IgD-negative memory B cell (primary cell): Measurements from ENCODE around the gene TASP1. TPM values are rescaled to one million over a fixed set of nuclear protein-coding genes. Genes with fewer than 3 reads are reported as not detected.
"Not testable (repeated sequence)": the region's sequence is repeated elsewhere in the genome, so short reads cannot be mapped to it uniquely, and the experiment has no call there.

Experiments used
- H3K27ac Mint-ChIP-seq, 3 donors: one replicate each; pipeline ENCODE4 v1.8.0; 2020 to 2022; ENCODE audit warnings: mild to moderate bottlenecking in 3 of 3, mixed read lengths in 3 of 3, moderate library complexity in 1 of 3
- H3K27me3 Mint-ChIP-seq: one replicate; pipeline ENCODE4 v1.8.0; 2021; ENCODE audit warnings: mixed read lengths
- H3K36me3 Mint-ChIP-seq: one replicate; pipeline ENCODE4 v1.8.0; 2020; ENCODE audit warnings: mild to moderate bottlenecking, mixed read lengths
- H3K4me1 Mint-ChIP-seq, 3 donors: one replicate each; pipeline ENCODE4 v1.8.0; 2020 to 2022; ENCODE audit warnings: mixed read lengths in 3 of 3, mild to moderate bottlenecking in 1 of 3
- H3K4me3 Mint-ChIP-seq, 4 donors: one replicate each; pipeline ENCODE4 v1.8.0; 2020 to 2022; ENCODE audit warnings: mild to moderate bottlenecking in 4 of 4, mixed read lengths in 4 of 4, moderate library complexity in 3 of 4
- H3K9me3 Mint-ChIP-seq, 3 donors: one replicate each; pipeline ENCODE4 v1.8.0; 2020 to 2021; ENCODE audit warnings: mixed read lengths in 3 of 3, mild to moderate bottlenecking in 1 of 3
- polyA plus RNA-seq: library from polyadenylated mRNA; unstranded; fragments of 300-500 nt; fragmentation: Illumina TruSeq; gene quantifications from one replicate; pipeline ENCODE4 v1.2.3, GENCODE V29; 2021

Gene TASP1
- polyA plus RNA-seq, 1 donor from 2014 or later = 11.4 TPM

GRCh38 chr20:13661070-13661685, 22.4 kb upstream of the TASP1 start:
- Mint-ChIP-seq H3K36me3 (peaks cover 2% of the 10 kb centered on the region), H3K4me3 (no peak overlapping the region)

GRCh38 chr20:13659288-13659687, 20.6 kb upstream of the TASP1 start:
- H3K36me3 Mint-ChIP-seq = peaks cover 2% of the 10 kb centered on the region
- H3K4me3 Mint-ChIP-seq = peak overlapping the region in 1 of 4 donors; percentile 15
- peak overlapping the region in 2 of 3 donors; percentile 2 to 77 for H3K27ac Mint-ChIP-seq
- H3K4me1 Mint-ChIP-seq = peaks cover 10 to 17% (median 13%) of the 10 kb centered on the region in 3 donors
- H3K27me3 Mint-ChIP-seq = no peaks in the 10 kb centered on the region
- H3K9me3 Mint-ChIP-seq = no peaks in the 10 kb centered on the region

More at GRCh38 chr20:13661070-13661685, 22.4 kb upstream of the TASP1 start:
- Mint-ChIP-seq H3K4me1 (peaks cover 11 to 14% (median 13%) of the 10 kb centered on the region in 3 donors), H3K27me3 (no peaks in the 10 kb centered on the region), H3K27ac (no peak overlapping the region), H3K9me3 (no peaks in the 10 kb centered on the region)

- not testable (repeated sequence) for H3K4me3 Mint-ChIP-seq, H3K9me3 Mint-ChIP-seq, H3K27ac Mint-ChIP-seq, H3K27me3 Mint-ChIP-seq, H3K36me3 Mint-ChIP-seq
- H3K4me1 Mint-ChIP-seq = peaks cover 10 to 17% (median 13%) of the 10 kb centered on the region in 3 donors
Measured at GRCh38 chr20:13658060-13658459, 19.3 kb upstream of the TASP1 start.

GRCh38 chr20:13656721-13657368, 18.1 kb upstream of the TASP1 start:
- H3K27ac Mint-ChIP-seq = no peak overlapping the region
- H3K4me3 Mint-ChIP-seq = no peak overlapping the region
- H3K36me3 Mint-ChIP-seq = peaks cover 2% of the 10 kb centered on the region
- no peaks in the 10 kb centered on the region for H3K27me3 Mint-ChIP-seq
- no peaks in the 10 kb centered on the region for H3K9me3 Mint-ChIP-seq
- H3K4me1 Mint-ChIP-seq = peaks cover 10 to 17% (median 15%) of the 10 kb centered on the region in 3 donors

GRCh38 chr20:13654463-13655023, 15.8 kb upstream of the TASP1 start:
- Mint-ChIP-seq H3K27me3 (no peaks in the 10 kb centered on the region), H3K4me1 (peaks cover 8 to 15% (median 14%) of the 10 kb centered on the region in 3 donors), H3K4me3 (no peak overlapping the region), H3K27ac (no peak overlapping the region), H3K9me3 (no peaks in the 10 kb centered on the region), H3K36me3 (peaks cover 2% of the 10 kb centered on the region)

- H3K9me3 Mint-ChIP-seq = no peaks in the 10 kb centered on the region
- peak overlapping the region in 1 of 3 donors; percentile 84 for H3K27ac Mint-ChIP-seq
- peaks cover 2% of the 10 kb centered on the region for H3K36me3 Mint-ChIP-seq
- H3K27me3 Mint-ChIP-seq = peaks cover 5% of the 10 kb centered on the region
- H3K4me3 Mint-ChIP-seq = no peak overlapping the region
- peaks cover 0 to 4% (median 3%) of the 10 kb centered on the region in 3 donors for H3K4me1 Mint-ChIP-seq
Measured at GRCh38 chr20:13650474-13650873, 11.7 kb upstream of the TASP1 start.

- Mint-ChIP-seq H3K9me3 (peaks cover 0 to 4% (median 3%) of the 10 kb centered on the region in 3 donors), H3K27ac (no peak overlapping the region), H3K4me1 (peaks cover 0 to 4% (median 0%) of the 10 kb centered on the region in 3 donors), H3K4me3 (no peak overlapping the region), H3K27me3 (peaks cover 11% of the 10 kb centered on the region), H3K36me3 (peaks cover 2% of the 10 kb centered on the region)
Measured at GRCh38 chr20:13648291-13649228, 9.8 kb upstream of the TASP1 start.

- Mint-ChIP-seq H3K27me3 (peaks cover 13% of the 10 kb centered on the region), H3K4me3 (no peak overlapping the region), H3K36me3 (peaks cover 2% of the 10 kb centered on the region)
Measured at GRCh38 chr20:13644010-13644409, 5.3 kb upstream of the TASP1 start.

GRCh38 chr20:13639150-13639497, 392 bp upstream of the TASP1 start:
- H3K27ac Mint-ChIP-seq = peak overlapping the region; percentile 70 to 96 (median 79)
- peaks cover 9 to 13% (median 11%) of the 10 kb centered on the region in 3 donors for H3K4me1 Mint-ChIP-seq

More at GRCh38 chr20:13644010-13644409, 5.3 kb upstream of the TASP1 start:
- no peak overlapping the region for H3K27ac Mint-ChIP-seq
- peaks cover 0 to 4% (median 3%) of the 10 kb centered on the region in 3 donors for H3K9me3 Mint-ChIP-seq
- peaks cover 3% of the 10 kb centered on the region in 3 donors for H3K4me1 Mint-ChIP-seq

GRCh38 chr20:13638162-13638495, 603 bp downstream of the TASP1 start:
- Mint-ChIP-seq H3K4me3 (peak overlapping the region; percentile 87 to 96 (median 92)), H3K9me3 (no peaks in the 10 kb centered on the region), H3K27me3 (peaks cover 3% of the 10 kb centered on the region), H3K36me3 (peaks cover 3% of the 10 kb centered on the region), H3K27ac (peak overlapping the region; percentile 70 to 96 (median 79)), H3K4me1 (peaks cover 9 to 13% (median 11%) of the 10 kb centered on the region in 3 donors)

More at GRCh38 chr20:13639150-13639497, 392 bp upstream of the TASP1 start:
- peak overlapping the region; percentile 87 to 96 (median 92) for H3K4me3 Mint-ChIP-seq
- peaks cover 2% of the 10 kb centered on the region for H3K36me3 Mint-ChIP-seq
- peaks cover 0 to 2% (median 0%) of the 10 kb centered on the region in 3 donors for H3K9me3 Mint-ChIP-seq
- H3K27me3 Mint-ChIP-seq = peaks cover 3% of the 10 kb centered on the region

DNA sequence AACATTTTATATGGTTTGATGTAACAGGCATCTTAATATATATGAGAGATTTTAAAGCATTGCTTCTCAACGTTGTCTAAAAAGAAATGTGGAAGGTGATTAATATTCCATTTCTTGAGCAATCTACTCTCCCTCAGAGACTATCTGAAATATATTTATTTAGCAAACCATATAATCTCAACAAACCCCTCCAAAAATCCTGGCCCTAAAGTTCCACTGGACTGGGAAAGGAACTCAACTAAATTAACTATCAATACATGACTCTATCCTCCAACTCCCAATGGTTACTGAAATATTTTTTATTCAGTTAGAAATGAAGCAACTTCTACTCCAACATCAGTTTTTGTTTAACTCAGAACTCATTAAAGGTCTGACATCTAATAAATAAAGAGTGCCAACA, 6.3 kb downstream of the TASP1 start:
- Mint-ChIP-seq H3K4me1 (peaks cover 0 to 5% (median 2%) of the 10 kb centered on the region in 3 donors), H3K27ac (no peak overlapping the region), H3K9me3 (no peaks in the 10 kb centered on the region), H3K36me3 (peaks cover 16% of the 10 kb centered on the region), H3K27me3 (no peaks in the 10 kb centered on the region), H3K4me3 (no peak overlapping the region)

GRCh38 chr20:13627525-13627924, 11.2 kb downstream of the TASP1 start:
- peaks cover 15% of the 10 kb centered on the region for H3K36me3 Mint-ChIP-seq
- not testable (repeated sequence) for H3K27ac Mint-ChIP-seq, H3K4me3 Mint-ChIP-seq, H3K4me1 Mint-ChIP-seq, H3K9me3 Mint-ChIP-seq, H3K27me3 Mint-ChIP-seq

GRCh38 chr20:13626724-13627123, 12.0 kb downstream of the TASP1 start:
- H3K27me3 Mint-ChIP-seq = no peaks in the 10 kb centered on the region
- no peak overlapping the region for H3K27ac Mint-ChIP-seq
- H3K4me1 Mint-ChIP-seq = peaks cover 0 to 3% (median 1%) of the 10 kb centered on the region in 3 donors
- no peaks in the 10 kb centered on the region for H3K9me3 Mint-ChIP-seq
- H3K36me3 Mint-ChIP-seq = peaks cover 17% of the 10 kb centered on the region
- no peak overlapping the region for H3K4me3 Mint-ChIP-seq

- Mint-ChIP-seq H3K4me3 (no peak overlapping the region), H3K4me1 (peaks cover 0 to 3% (median 1%) of the 10 kb centered on the region in 3 donors), H3K9me3 (no peaks in the 10 kb centered on the region), H3K36me3 (peaks cover 17% of the 10 kb centered on the region), H3K27ac (no peak overlapping the region), H3K27me3 (no peaks in the 10 kb centered on the region)
Measured at GRCh38 chr20:13625304-13625979, 13.3 kb downstream of the TASP1 start.
